Measurements from ENCODE around the gene ITM2A.

The ITM2A gene

DNA sequence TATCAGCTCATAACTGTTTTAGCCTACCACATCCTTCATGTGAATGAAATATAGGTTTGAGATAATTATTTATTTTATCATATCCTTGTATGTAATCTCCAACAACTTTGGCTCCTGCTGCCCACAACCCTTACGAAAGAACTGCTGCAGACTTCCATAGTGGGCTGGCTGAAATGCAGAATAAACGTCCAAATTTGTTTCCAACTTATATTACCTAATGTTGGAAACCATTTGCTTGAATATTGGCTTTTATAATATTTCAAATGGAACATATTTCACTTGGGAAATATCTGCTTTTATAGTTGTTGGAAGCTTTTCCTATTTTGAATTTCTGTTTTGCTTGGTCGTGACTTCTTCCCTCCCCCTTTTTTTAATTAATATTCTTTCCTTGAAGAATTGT lies 45.0 kb upstream of the ITM2A start:
- Histone ChIP-seq H4K91ac (ENCODE audit: low read depth, low read length) (no peak overlapping the region), H3K9me3 (ENCODE audit: insufficient read depth, low read depth, low read length) (no peaks in the 10 kb centered on the region), H2AK5ac (ENCODE audit: low read length) (no peak overlapping the region), H3K4me2 (ENCODE audit: low read length) (no peak overlapping the region), H2BK120ac (ENCODE audit: insufficient read depth, low read length, poor library complexity) (no peak overlapping the region), H3K4me1 (ENCODE audit: control insufficient read depth in 1 of 2, insufficient read depth in 2 of 2, low read length in 2 of 2) (no peaks in the 10 kb centered on the region), H3K14ac (ENCODE audit: low read length) (no peak overlapping the region), H3K9ac (ENCODE audit: low read length) (no peak overlapping the region), H3K36me3 (ENCODE audit: control insufficient read depth in 1 of 2, insufficient read depth in 2 of 2, low read length in 2 of 2) (no peaks in the 10 kb centered on the region), H4K8ac (ENCODE audit: low read depth, low read length) (no peak overlapping the region), H3K79me1 (ENCODE audit: low read length) (no peaks in the 10 kb centered on the region), H3K4ac (ENCODE audit: low read depth, low read length) (no peak overlapping the region), H2BK12ac (ENCODE audit: low read length) (no peak overlapping the region), H2AFZ (ENCODE audit: insufficient read depth, low read length, poor library complexity) (no peak overlapping the region), H3K23ac (ENCODE audit: low read length) (no peak overlapping the region), H3K18ac (ENCODE audit: low read length) (no peak overlapping the region), H2BK5ac (ENCODE audit: low read depth, low read length, poor library complexity) (no peak overlapping the region), H3K4me3 (ENCODE audit: low read depth, low read length) (no peak overlapping the region), H3K79me2 (ENCODE audit: control insufficient read depth, insufficient read depth, low read length, poor library complexity) (no peaks in the 10 kb centered on the region), H4K12ac (ENCODE audit: low read depth, low read length) (no peak overlapping the region), H3K27me3 (ENCODE audit: insufficient read depth, low read length) (no peaks in the 10 kb centered on the region), H3K27ac (ENCODE audit: low read depth, low read length) (no peak overlapping the region)
- DNase-seq: no peak
- WGBS (ENCODE audit: extremely low coverage, insufficient coverage, insufficient read length): no CpG with 5 or more reads among the region's 3 CpGs

GRCh38 chrX:79409657-79410056 lies 42.5 kb upstream of the ITM2A start:
- Histone ChIP-seq H4K91ac (ENCODE audit: low read depth, low read length) (no peak overlapping the region), H3K14ac (ENCODE audit: low read length) (no peak overlapping the region), H3K36me3 (ENCODE audit: control insufficient read depth in 1 of 2, insufficient read depth in 2 of 2, low read length in 2 of 2) (no peaks in the 10 kb centered on the region), H2BK5ac (ENCODE audit: low read depth, low read length, poor library complexity) (no peak overlapping the region), H3K18ac (ENCODE audit: low read length) (no peak overlapping the region), H3K23ac (ENCODE audit: low read length) (no peak overlapping the region), H3K27me3 (ENCODE audit: insufficient read depth, low read length) (no peaks in the 10 kb centered on the region), H3K4me1 (ENCODE audit: control insufficient read depth in 1 of 2, insufficient read depth in 2 of 2, low read length in 2 of 2) (no peaks in the 10 kb centered on the region), H2AFZ (ENCODE audit: insufficient read depth, low read length, poor library complexity) (no peak overlapping the region), H4K8ac (ENCODE audit: low read depth, low read length) (no peak overlapping the region), H3K27ac (ENCODE audit: low read depth, low read length) (no peak overlapping the region), H3K79me1 (ENCODE audit: low read length) (no peaks in the 10 kb centered on the region), H3K4me2 (ENCODE audit: low read length) (no peak overlapping the region), H2BK12ac (ENCODE audit: low read length) (no peak overlapping the region), H4K12ac (ENCODE audit: low read depth, low read length) (no peak overlapping the region), H3K4ac (ENCODE audit: low read depth, low read length) (no peak overlapping the region), H2BK120ac (ENCODE audit: insufficient read depth, low read length, poor library complexity) (no peak overlapping the region), H2AK5ac (ENCODE audit: low read length) (no peak overlapping the region), H3K79me2 (ENCODE audit: control insufficient read depth, insufficient read depth, low read length, poor library complexity) (no peaks in the 10 kb centered on the region), H3K9ac (ENCODE audit: low read length) (no peak overlapping the region), H3K4me3 (ENCODE audit: low read depth, low read length) (no peak overlapping the region), H3K9me3 (ENCODE audit: insufficient read depth, low read depth, low read length) (no peaks in the 10 kb centered on the region)
- no peak for DNase-seq

DNA sequence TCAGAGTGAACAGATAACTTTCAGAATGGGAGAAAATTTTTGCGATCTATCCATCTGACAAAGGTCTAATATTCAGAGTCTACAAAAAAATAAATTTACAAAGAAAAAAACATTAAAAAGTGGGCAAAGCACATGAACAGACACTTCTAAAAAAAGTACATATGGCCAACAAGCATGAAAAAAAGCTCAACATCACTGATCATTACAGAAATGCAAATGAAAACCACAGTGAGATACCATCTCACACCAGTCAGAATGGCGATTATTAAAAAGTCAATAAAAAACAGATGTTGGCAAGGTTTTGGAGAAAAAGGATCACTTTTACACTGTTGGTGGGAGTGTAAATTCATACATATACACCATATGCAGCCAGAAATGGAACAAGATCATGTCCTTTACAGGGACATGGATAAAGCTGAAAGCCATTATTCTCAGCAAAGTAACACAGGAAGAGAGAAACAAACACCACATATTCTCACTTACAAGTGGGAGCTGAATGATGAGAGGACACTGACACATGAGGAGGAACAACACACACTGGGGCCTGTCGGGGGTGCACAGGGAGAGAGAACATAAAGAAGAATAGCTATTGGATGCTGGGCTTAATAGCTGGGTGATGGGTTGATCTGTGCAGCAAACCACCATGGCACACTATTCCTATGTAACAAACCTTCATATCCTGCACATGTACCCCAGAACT lies 41.6 kb upstream of the ITM2A start:
- no peak overlapping the region for H2BK5ac ChIP-seq (ENCODE audit: low read depth, low read length, poor library complexity)
- no CpG with 5 or more reads among the region's 3 CpGs for WGBS (ENCODE audit: extremely low coverage, insufficient coverage, insufficient read length)

DNA sequence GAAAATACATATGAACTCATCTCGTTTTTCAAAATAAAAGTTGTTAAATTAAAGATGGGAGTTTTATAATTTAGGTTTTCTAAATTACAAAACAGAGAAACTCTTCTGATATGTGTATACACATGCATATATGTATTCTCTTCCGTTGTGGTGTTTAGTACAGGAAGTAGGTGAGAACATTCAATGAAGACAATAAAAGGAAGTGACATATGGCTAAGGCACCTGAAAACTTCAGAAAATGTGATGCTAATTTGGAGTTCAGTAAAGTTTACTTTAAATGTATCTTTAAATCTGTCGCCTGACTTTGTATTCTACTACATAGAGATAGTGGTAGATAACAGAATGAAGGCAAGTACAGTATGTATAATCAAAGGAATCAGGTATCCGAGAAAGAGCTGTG lies 33.5 kb upstream of the ITM2A start:
- no CpG with 5 or more reads among the region's 4 CpGs for WGBS (ENCODE audit: extremely low coverage, insufficient coverage, insufficient read length)
- H4K12ac ChIP-seq (ENCODE audit: low read depth, low read length): no peak overlapping the region
- no peak overlapping the region for H3K14ac ChIP-seq (ENCODE audit: low read length)
- no peak overlapping the region for H3K18ac ChIP-seq (ENCODE audit: low read length)
- H3K4me1 ChIP-seq (ENCODE audit: control insufficient read depth in 1 of 2, insufficient read depth in 2 of 2, low read length in 2 of 2): no peaks in the 10 kb centered on the region
- no peak overlapping the region for H2AFZ ChIP-seq (ENCODE audit: insufficient read depth, low read length, poor library complexity)
- no peak overlapping the region for H4K8ac ChIP-seq (ENCODE audit: low read depth, low read length)
- H3K79me2 ChIP-seq (ENCODE audit: control insufficient read depth, insufficient read depth, low read length, poor library complexity): no peaks in the 10 kb centered on the region
- H3K23ac ChIP-seq (ENCODE audit: low read length): no peak overlapping the region
- H3K4me2 ChIP-seq (ENCODE audit: low read length): no peak overlapping the region
- no peak overlapping the region for H2BK5ac ChIP-seq (ENCODE audit: low read depth, low read length, poor library complexity)
- no peak for DNase-seq
- H3K27ac ChIP-seq (ENCODE audit: low read depth, low read length): no peak overlapping the region
- no peak overlapping the region for H3K4me3 ChIP-seq (ENCODE audit: low read depth, low read length)
- no peak overlapping the region for H2BK12ac ChIP-seq (ENCODE audit: low read length)
- no peaks in the 10 kb centered on the region for H3K27me3 ChIP-seq (ENCODE audit: insufficient read depth, low read length)
- H3K36me3 ChIP-seq (ENCODE audit: control insufficient read depth in 1 of 2, insufficient read depth in 2 of 2, low read length in 2 of 2): no peaks in the 10 kb centered on the region
- no peak overlapping the region for H2AK5ac ChIP-seq (ENCODE audit: low read length)
- H4K91ac ChIP-seq (ENCODE audit: low read depth, low read length): no peak overlapping the region
- no peak overlapping the region for H3K9ac ChIP-seq (ENCODE audit: low read length)
- no peak overlapping the region for H3K4ac ChIP-seq (ENCODE audit: low read depth, low read length)
- H3K9me3 ChIP-seq (ENCODE audit: insufficient read depth, low read depth, low read length): no peaks in the 10 kb centered on the region
- H2BK120ac ChIP-seq (ENCODE audit: insufficient read depth, low read length, poor library complexity): no peak overlapping the region
- H3K79me1 ChIP-seq (ENCODE audit: low read length): no peaks in the 10 kb centered on the region

More for the DNA sequence above, 41.6 kb upstream of the ITM2A start:
- no peaks in the 10 kb centered on the region for H3K79me1 ChIP-seq (ENCODE audit: low read length)
- no peak overlapping the region for H3K18ac ChIP-seq (ENCODE audit: low read length)
- H3K36me3 ChIP-seq (ENCODE audit: control insufficient read depth in 1 of 2, insufficient read depth in 2 of 2, low read length in 2 of 2): no peaks in the 10 kb centered on the region
- H3K4me1 ChIP-seq (ENCODE audit: control insufficient read depth in 1 of 2, insufficient read depth in 2 of 2, low read length in 2 of 2): no peaks in the 10 kb centered on the region
- H3K23ac ChIP-seq (ENCODE audit: low read length): no peak overlapping the region
- no peak overlapping the region for H3K4me3 ChIP-seq (ENCODE audit: low read depth, low read length)
- H3K14ac ChIP-seq (ENCODE audit: low read length): no peak overlapping the region
- H4K8ac ChIP-seq (ENCODE audit: low read depth, low read length): no peak overlapping the region
- H3K4me2 ChIP-seq (ENCODE audit: low read length): no peak overlapping the region
- no peaks in the 10 kb centered on the region for H3K27me3 ChIP-seq (ENCODE audit: insufficient read depth, low read length)
- no peak overlapping the region for H2BK12ac ChIP-seq (ENCODE audit: low read length)
- H2AK5ac ChIP-seq (ENCODE audit: low read length): no peak overlapping the region
- H3K27ac ChIP-seq (ENCODE audit: low read depth, low read length): no peak overlapping the region
- H3K4ac ChIP-seq (ENCODE audit: low read depth, low read length): no peak overlapping the region
- no peak overlapping the region for H2BK120ac ChIP-seq (ENCODE audit: insufficient read depth, low read length, poor library complexity)
- no peak overlapping the region for H2AFZ ChIP-seq (ENCODE audit: insufficient read depth, low read length, poor library complexity)
- DNase-seq: no peak
- no peak overlapping the region for H4K91ac ChIP-seq (ENCODE audit: low read depth, low read length)
- H4K12ac ChIP-seq (ENCODE audit: low read depth, low read length): no peak overlapping the region
- H3K79me2 ChIP-seq (ENCODE audit: control insufficient read depth, insufficient read depth, low read length, poor library complexity): no peaks in the 10 kb centered on the region
- no peak overlapping the region for H3K9ac ChIP-seq (ENCODE audit: low read length)
- H3K9me3 ChIP-seq (ENCODE audit: insufficient read depth, low read depth, low read length): no peaks in the 10 kb centered on the region

Data from trophoblast cell (in vitro differentiated cells and primary cell).